ENCODE results near the gene COG7.
"Not testable (repeated sequence)": the region's sequence is repeated elsewhere in the genome, so short reads cannot be mapped to it uniquely, and the experiment has no call there.

Gene COG7

GRCh38 chr16:23495671-23496070 is 42.7 kb upstream of the COG7 start:
- no peak overlapping the region for H3K27ac ChIP-seq
- peaks cover 97% of the 10 kb centered on the region for H4K20me1 ChIP-seq
- no peak for TF ChIP-seq Cebpa-rat (IDR thresholded peaks at IDR 0.05)
- no peak overlapping the region for H3K4me3 ChIP-seq
- no peaks in the 10 kb centered on the region for H3K27me3 ChIP-seq
- no peaks in the 10 kb centered on the region for H3K9me3 ChIP-seq
- peaks cover 41% of the 10 kb centered on the region for H3K4me1 ChIP-seq
- peaks cover 97% of the 10 kb centered on the region for H3K36me3 ChIP-seq
- no peak overlapping the region for H3K9ac ChIP-seq
- H3K4me2 ChIP-seq, result no peak overlapping the region

DNA sequence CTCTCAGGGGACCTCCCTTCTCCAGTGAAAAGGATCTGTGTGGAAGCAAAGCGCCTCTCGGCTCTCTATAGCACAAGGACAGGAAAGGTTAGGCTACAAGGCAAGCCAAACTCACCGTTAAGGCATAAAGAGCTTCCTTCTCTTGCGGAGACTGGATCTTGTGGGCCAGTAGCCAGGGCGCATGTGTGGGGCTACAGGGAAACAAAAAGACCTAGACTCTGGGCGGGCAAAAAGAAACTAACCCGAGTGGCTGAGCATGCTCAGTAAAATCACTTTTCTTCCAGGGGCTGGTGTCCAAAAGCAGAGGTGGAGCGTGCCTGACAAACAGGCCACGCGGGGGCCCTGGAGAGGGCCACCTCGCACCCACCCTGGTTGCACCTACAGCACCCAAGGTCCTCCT is 41.2 kb upstream of the COG7 start:
- Histone ChIP-seq H3K36me3 (peaks cover 98% of the 10 kb centered on the region), H3K4me2 (no peak overlapping the region), H4K20me1 (peaks cover 97% of the 10 kb centered on the region), H3K9me3 (no peaks in the 10 kb centered on the region), H3K4me1 (peaks cover 26% of the 10 kb centered on the region), H3K27ac (no peak overlapping the region), H3K27me3 (no peaks in the 10 kb centered on the region), H3K9ac (no peak overlapping the region), H3K4me3 (no peak overlapping the region)
- no peak for TF ChIP-seq Cebpa-rat (IDR thresholded peaks at IDR 0.05)

DNA sequence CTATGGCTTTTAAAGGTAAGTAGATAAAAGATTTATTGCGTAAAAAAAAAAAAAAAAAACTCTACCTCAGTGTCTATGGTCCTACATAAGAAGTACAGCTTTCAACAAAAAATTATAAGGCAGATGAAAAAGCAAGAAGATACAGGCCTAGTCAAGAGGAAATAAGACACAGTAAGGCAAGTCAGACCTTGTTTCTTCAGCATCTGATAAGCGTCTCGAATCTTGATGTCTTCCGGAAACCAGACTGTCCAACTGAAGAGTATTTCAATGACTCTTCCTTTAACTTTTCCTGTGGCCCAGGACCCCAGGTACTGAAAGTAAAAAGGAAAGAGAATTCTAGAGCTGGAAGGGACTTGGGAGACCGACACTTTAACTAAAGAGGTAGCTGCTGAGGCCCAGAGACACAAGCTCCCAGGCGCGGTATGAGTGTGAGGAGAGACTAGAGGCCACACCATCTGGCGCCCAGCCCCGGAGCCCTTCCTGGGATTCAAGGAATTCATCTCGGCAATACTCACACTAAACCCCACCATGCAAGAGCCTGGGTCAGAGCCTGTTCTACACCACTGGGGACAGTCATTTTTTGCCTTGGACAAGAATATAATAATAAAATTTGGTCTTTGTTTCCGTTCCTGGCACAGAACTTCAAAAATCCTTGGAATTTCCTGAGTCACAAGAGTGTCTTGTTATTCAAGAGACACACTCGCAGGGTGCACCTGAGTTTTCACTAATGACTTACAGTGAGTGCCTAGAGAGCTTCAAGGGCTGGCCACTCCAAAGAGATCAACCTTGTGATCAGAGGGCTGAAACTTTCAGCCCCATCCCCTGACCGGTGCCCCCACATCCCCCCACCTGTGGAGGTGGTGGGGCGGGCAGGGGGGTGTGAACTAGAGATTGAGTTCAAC is 38.8 kb upstream of the COG7 start:
- Histone ChIP-seq H3K4me3 (no peak overlapping the region), H4K20me1 (peaks cover 97% of the 10 kb centered on the region), H3K27ac (no peak overlapping the region), H3K27me3 (no peaks in the 10 kb centered on the region), H3K9ac (no peak overlapping the region), H3K9me3 (no peaks in the 10 kb centered on the region), H3K36me3 (peaks cover 100% of the 10 kb centered on the region), H3K4me2 (no peak overlapping the region), H3K4me1 (peaks cover 12% of the 10 kb centered on the region)
- TF ChIP-seq Cebpa-rat (IDR thresholded peaks at IDR 0.05), result no peak

- no peak for TF ChIP-seq Cebpa-rat (IDR thresholded peaks at IDR 0.05)
- Histone ChIP-seq H3K4me2 (no peak overlapping the region), H3K9me3 (no peaks in the 10 kb centered on the region), H4K20me1 (peaks cover 85% of the 10 kb centered on the region), H3K36me3 (peaks cover 100% of the 10 kb centered on the region), H3K4me3 (no peak overlapping the region), H3K27me3 (no peaks in the 10 kb centered on the region), H3K27ac (no peak overlapping the region), H3K4me1 (peaks cover 11% of the 10 kb centered on the region), H3K9ac (no peak overlapping the region)
Observed at GRCh38 chr16:23486480-23486879, 33.5 kb upstream of the COG7 start.

DNA sequence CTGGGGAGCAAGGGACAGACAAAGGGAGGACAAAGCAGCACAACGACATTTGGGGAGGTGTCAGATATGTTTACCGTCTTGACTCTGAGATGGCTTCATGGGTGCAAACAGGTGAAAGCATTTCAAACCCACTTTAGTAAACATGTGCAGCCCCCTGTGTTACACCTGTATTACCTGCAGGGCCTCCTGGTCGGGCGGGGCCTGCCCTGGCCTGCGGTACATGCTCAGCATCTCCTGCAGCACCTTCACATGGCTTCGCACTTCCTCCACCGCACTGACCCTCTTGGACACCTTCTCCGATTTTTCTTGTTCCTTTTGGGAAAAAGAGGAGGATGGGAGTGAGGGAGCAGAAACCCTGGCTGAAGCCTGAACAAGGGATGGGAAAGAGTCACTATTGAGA is 32.9 kb upstream of the COG7 start:
- H3K27me3 ChIP-seq, result no peaks in the 10 kb centered on the region
- no peak overlapping the region for H3K4me2 ChIP-seq
- H3K9ac ChIP-seq, result no peak overlapping the region
- no peaks in the 10 kb centered on the region for H3K9me3 ChIP-seq
- no peak overlapping the region for H3K4me3 ChIP-seq
- peaks cover 79% of the 10 kb centered on the region for H4K20me1 ChIP-seq
- H3K4me1 ChIP-seq, result peaks cover 11% of the 10 kb centered on the region
- H3K36me3 ChIP-seq, result peaks cover 100% of the 10 kb centered on the region
- no peak overlapping the region for H3K27ac ChIP-seq
- no peak for TF ChIP-seq Cebpa-rat (IDR thresholded peaks at IDR 0.05)

- peaks cover 75% of the 10 kb centered on the region for H4K20me1 ChIP-seq
- no peak overlapping the region for H3K4me2 ChIP-seq
- H3K4me1 ChIP-seq, result peaks cover 11% of the 10 kb centered on the region
- H3K4me3 ChIP-seq, result no peak overlapping the region
- H3K9me3 ChIP-seq, result no peaks in the 10 kb centered on the region
- H3K27ac ChIP-seq, result no peak overlapping the region
- H3K36me3 ChIP-seq, result peaks cover 100% of the 10 kb centered on the region
- no peak overlapping the region for H3K9ac ChIP-seq
- TF ChIP-seq Cebpa-rat (IDR thresholded peaks at IDR 0.05), result no peak
- no peaks in the 10 kb centered on the region for H3K27me3 ChIP-seq
Observed at GRCh38 chr16:23485257-23485614, 32.2 kb upstream of the COG7 start.

DNA sequence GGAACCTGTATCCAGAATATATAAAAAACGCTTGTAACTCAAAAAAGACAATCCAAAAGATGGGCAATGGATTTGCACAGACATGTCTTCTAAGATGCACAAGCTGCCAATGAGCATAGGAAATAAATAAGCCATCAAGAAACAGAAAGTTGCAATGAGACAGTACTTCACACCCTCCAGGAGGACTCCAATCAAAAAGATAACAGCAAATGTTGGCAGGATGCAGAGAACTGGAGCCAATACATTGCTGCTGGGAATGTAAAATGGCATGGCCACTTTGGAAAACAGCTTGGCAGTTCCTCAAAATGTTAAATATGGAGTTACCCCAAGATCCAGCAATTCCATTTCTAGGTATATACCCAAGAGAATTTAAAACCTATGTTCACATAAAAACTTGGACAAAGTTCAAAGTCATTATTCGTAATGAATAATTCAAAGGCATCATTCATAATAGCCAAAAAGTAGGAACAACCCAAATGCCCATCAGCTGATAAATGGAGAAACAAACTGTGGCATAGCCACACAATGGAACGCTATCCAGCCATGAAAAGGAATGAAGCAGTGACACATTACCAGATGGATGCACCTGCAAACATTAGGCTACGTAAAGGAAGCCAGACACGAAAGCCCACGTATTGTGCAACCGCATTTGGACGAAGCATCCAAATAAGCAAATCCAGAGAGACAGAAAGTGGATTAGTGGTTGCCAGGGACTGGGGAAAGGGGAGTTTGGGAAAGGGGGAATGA is 31.7 kb upstream of the COG7 start:
- Histone ChIP-seq H3K4me2 (no peak overlapping the region), H3K36me3 (peaks cover 100% of the 10 kb centered on the region), H3K4me3 (no peak overlapping the region), H3K27me3 (no peaks in the 10 kb centered on the region), H3K27ac (no peak overlapping the region), H4K20me1 (peaks cover 74% of the 10 kb centered on the region), H3K9me3 (no peaks in the 10 kb centered on the region), H3K9ac (no peak overlapping the region), H3K4me1 (peaks cover 11% of the 10 kb centered on the region)
- TF ChIP-seq Cebpa-rat (IDR thresholded peaks at IDR 0.05), result no peak

GRCh38 chr16:23483492-23483891 is 30.5 kb upstream of the COG7 start:
- not testable (repeated sequence) for H3K27me3 ChIP-seq, H3K9ac ChIP-seq, H3K4me2 ChIP-seq, H3K4me3 ChIP-seq, H3K27ac ChIP-seq, H3K9me3 ChIP-seq
- H3K4me1 ChIP-seq, result peaks cover 11% of the 10 kb centered on the region
- H4K20me1 ChIP-seq, result peaks cover 74% of the 10 kb centered on the region
- H3K36me3 ChIP-seq, result peaks cover 100% of the 10 kb centered on the region

- H3K9ac ChIP-seq, result no peak overlapping the region
- H3K27ac ChIP-seq, result no peak overlapping the region
- no peak for TF ChIP-seq Cebpa-rat (IDR thresholded peaks at IDR 0.05)
- peaks cover 74% of the 10 kb centered on the region for H4K20me1 ChIP-seq
- peaks cover 9% of the 10 kb centered on the region for H3K4me1 ChIP-seq
- peaks cover 100% of the 10 kb centered on the region for H3K36me3 ChIP-seq
- no peak overlapping the region for H3K4me3 ChIP-seq
- H3K4me2 ChIP-seq, result no peak overlapping the region
- H3K27me3 ChIP-seq, result no peaks in the 10 kb centered on the region
- H3K9me3 ChIP-seq, result no peaks in the 10 kb centered on the region
Observed at GRCh38 chr16:23482778-23483177, 29.8 kb upstream of the COG7 start.

- Histone ChIP-seq H3K36me3 (peaks cover 100% of the 10 kb centered on the region), H3K4me2 (no peak overlapping the region), H3K4me1 (no peaks in the 10 kb centered on the region), H3K9ac (no peak overlapping the region), H4K20me1 (peaks cover 65% of the 10 kb centered on the region), H3K27ac (no peak overlapping the region), H3K4me3 (no peak overlapping the region), H3K27me3 (no peaks in the 10 kb centered on the region), H3K9me3 (no peaks in the 10 kb centered on the region)
- no peak for TF ChIP-seq Cebpa-rat (IDR thresholded peaks at IDR 0.05)
Observed at GRCh38 chr16:23480257-23480656, 27.3 kb upstream of the COG7 start.
